BLaER1 treated with 17β-estradiol and CSF1 and Interleukin-3, amounts not matched to agents 10 nM and 100 nM (cell line): ENCODE data around the gene GPHA2.

ENCODE experiments used
- H3K27ac ChIP-seq, 11 experiments: shearing (Covaris generic); formaldehyde crosslinking; 2 replicates each; pipeline ENCODE4 v1.8.1; 2022
- H3K27me3 ChIP-seq, 11 experiments: shearing (Covaris generic); formaldehyde crosslinking; 2 replicates each; pipeline ENCODE4 v1.8.1; 2022
- H3K36me3 ChIP-seq, 11 experiments: shearing (Covaris generic); formaldehyde crosslinking; 2 replicates each; pipeline ENCODE4 v1.8.1; 2022
- H3K4me1 ChIP-seq, 10 experiments: shearing (Covaris generic); formaldehyde crosslinking; 2 replicates each; pipeline ENCODE4 v1.8.1; 2022
- H3K4me2 ChIP-seq, 11 experiments: shearing (Covaris generic); formaldehyde crosslinking; 2 replicates each; pipeline ENCODE4 v1.8.1; 2022
- H3K4me3 ChIP-seq, 10 experiments: shearing (Covaris generic); formaldehyde crosslinking; 2 replicates each; pipeline ENCODE4 v1.8.1; 2022
- H3K9ac ChIP-seq, 11 experiments: shearing (Covaris generic); formaldehyde crosslinking; 2 replicates each; pipeline ENCODE4 v1.8.1; 2022
- H3K9me3 ChIP-seq, 11 experiments: shearing (Covaris generic); formaldehyde crosslinking; replicated peaks in 1 of 11; 2 replicates each; pipeline ENCODE4 v1.8.1; 2022
- H4K20me1 ChIP-seq, 11 experiments: shearing (Covaris generic); formaldehyde crosslinking; 2 replicates each; pipeline ENCODE4 v1.8.1; 2022
- Cebpa-rat ChIP-seq, 11 experiments: shearing (Covaris generic); IDR thresholded peaks; 2 replicates each; pipeline ENCODE4 v1.8.1; 2022

Gene GPHA2

DNA sequence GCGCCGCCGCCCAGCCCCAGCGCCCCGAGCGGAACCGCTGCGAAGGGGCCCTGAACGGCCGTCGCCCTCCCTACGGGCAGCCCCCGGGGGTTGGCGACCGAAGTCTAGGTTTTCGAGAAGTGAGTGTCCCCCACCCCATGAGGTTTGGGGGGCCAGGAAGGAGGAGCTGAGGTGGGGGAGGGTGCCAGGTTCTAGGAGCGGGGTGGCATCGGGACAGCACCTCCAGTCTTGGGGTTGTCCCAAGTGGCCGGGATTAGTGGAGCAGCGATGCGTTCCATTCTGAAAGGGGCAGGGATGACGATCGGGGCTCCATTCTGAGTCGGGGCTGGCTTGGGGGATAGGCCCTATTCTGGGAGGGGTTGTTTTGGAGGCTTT lies 10.8 kb downstream of the GPHA2 start:
- Histone ChIP-seq H3K9ac (peak overlapping the region; percentile 65 to 85 (median 82)), H3K36me3 (peaks cover 0 to 33% (median 5%) of the 10 kb centered on the region in 11 experiments; a peak in 12 of 22 replicates), H3K4me1 (peaks cover 33 to 61% (median 48%) of the 10 kb centered on the region in 10 experiments), H3K4me3 (peak overlapping the region; percentile 74 to 94 (median 78)), H4K20me1 (peaks cover 0 to 14% (median 0%) of the 10 kb centered on the region in 11 experiments; a peak in 6 of 22 replicates), H3K27ac (peak overlapping the region; percentile 76 to 90 (median 82); a peak in 20 of 22 replicates), H3K9me3 (no peaks in the 10 kb centered on the region), H3K4me2 (peak overlapping the region; percentile 85 to 100 (median 99)), H3K27me3 (peaks cover 0 to 7% (median 0%) of the 10 kb centered on the region in 11 experiments; a peak in 5 of 22 replicates)
- TF ChIP-seq Cebpa-rat (IDR thresholded peaks at IDR 0.05) = no peak

DNA sequence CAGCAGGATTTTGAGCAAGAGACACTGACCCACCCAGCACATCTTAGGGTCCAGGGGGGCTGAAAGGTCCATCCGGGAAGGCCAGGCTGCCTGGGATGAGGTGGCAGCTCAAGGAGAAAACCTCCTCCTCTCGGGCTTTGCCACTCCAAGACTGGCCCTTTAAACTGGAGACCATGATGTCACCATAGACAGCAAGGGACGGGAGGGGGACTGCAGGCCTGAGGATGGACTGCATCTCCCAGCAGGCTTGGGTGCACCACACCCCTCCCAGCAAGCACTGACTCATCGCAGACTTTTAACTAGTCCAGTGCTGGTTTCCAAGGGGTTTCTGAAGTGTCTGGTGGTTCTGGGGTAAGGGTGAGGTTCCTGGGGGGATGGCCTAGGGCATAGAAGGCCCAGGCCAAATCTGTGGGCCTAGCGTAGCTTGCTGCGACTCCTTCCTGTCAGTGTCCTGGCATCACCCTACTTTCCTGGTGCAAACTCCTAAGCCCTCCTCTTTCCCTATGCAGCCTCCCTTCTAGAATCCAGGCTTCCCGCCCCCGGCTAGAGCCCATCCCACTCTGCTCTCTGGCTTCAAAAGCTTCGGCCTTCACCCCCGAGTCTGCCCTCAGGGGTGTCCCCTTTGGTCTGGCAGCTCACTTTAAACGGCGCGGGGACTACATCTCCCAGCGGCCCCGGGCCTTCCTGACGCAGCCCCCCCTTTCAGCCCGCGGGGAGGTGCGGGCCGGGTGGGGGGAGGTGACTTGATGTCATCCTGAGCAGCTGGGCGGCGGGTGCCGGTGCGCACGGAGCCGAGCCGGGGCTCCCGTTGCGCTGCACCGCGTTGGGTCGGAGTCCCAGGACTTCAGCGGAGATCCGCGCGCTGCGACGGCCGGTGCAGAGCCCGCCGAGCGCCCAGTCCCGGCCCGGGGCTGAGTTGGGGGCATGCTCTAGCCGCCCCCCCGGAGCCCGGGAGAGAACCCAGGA lies 11.5 kb downstream of the GPHA2 start, which contains the start of gene PPP2R5B:
PPP2R5B (plus strand) TSS at position 746 of the 966 bp plus-strand sequence. CDS start 1,046 bp downstream, outside the sequence.
- Histone ChIP-seq H3K9ac (peak within 1 kb of the TSS; percentile 65 to 85 (median 82)), H3K36me3 (peaks cover 0 to 26% (median 3%) of the 10 kb centered on the region in 11 experiments; a peak in 11 of 22 replicates), H3K27me3 (peaks cover 0 to 7% (median 0%) of the 10 kb centered on the region in 11 experiments; a peak in 5 of 22 replicates), H3K9me3 (no peaks in the 10 kb centered on the region), H3K4me1 (peaks cover 39 to 67% (median 55%) of the 10 kb centered on the region in 10 experiments), H3K4me3 (peak within 1 kb of the TSS; percentile 74 to 94 (median 78)), H4K20me1 (peaks cover 0 to 14% (median 0%) of the 10 kb centered on the region in 11 experiments; a peak in 6 of 22 replicates), H3K4me2 (peak within 1 kb of the TSS; percentile 85 to 100 (median 99)), H3K27ac (peak within 1 kb of the TSS; percentile 76 to 90 (median 82))
- no peak for TF ChIP-seq Cebpa-rat (IDR thresholded peaks at IDR 0.05)

- H3K4me3 ChIP-seq = no peak overlapping the region; a peak in 1 of 20 replicates
- peak overlapping the region; percentile 85 to 100 (median 99); a peak in 20 of 22 replicates for H3K4me2 ChIP-seq
- H3K9me3 ChIP-seq = no peaks in the 10 kb centered on the region
- H3K27ac ChIP-seq = peak overlapping the region in 3 of 11 experiments; percentile 80 to 90 (median 90); a peak in 2 of 22 replicates
- H3K36me3 ChIP-seq = peaks cover 0 to 16% (median 0%) of the 10 kb centered on the region in 11 experiments; a peak in 9 of 22 replicates
- peaks cover 0 to 7% (median 0%) of the 10 kb centered on the region in 11 experiments; a peak in 5 of 22 replicates for H3K27me3 ChIP-seq
- peaks cover 49 to 77% (median 65%) of the 10 kb centered on the region in 10 experiments for H3K4me1 ChIP-seq
- peaks cover 0 to 14% (median 0%) of the 10 kb centered on the region in 11 experiments; a peak in 6 of 22 replicates for H4K20me1 ChIP-seq
- no peak for TF ChIP-seq Cebpa-rat (IDR thresholded peaks at IDR 0.05)
- peak overlapping the region in 5 of 11 experiments; percentile 65 to 85 (median 79); a peak in 2 of 22 replicates for H3K9ac ChIP-seq
Observed at GRCh38 chr11:64923151-64923661, 12.5 kb downstream of the GPHA2 start.

DNA sequence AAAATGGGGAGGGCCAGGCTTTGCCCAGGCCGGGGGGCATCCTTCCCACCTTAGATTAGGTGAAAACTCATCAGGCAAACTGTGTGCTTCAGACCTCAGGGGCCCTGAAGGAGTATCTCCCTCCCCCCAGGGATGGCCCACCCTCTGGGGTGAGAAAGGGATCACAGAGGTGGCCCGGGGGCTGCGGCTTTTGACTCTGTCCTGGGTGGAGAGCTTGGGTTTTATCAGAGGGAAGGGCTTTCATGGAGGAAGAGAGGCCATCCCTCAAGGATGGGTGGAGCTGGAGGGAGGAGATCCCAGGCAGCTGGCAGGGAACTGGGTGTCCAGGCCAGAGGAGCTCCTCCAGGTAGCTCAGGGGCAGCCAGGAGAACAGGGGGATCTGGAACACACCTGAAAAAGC lies 14.3 kb downstream of the GPHA2 start:
- Histone ChIP-seq H3K36me3 (no peaks in the 10 kb centered on the region; a peak in 1 of 22 replicates), H3K27me3 (peaks cover 0 to 7% (median 0%) of the 10 kb centered on the region in 11 experiments; a peak in 5 of 22 replicates), H3K27ac (peak overlapping the region in 2 of 11 experiments; percentile 29 to 32; a peak in 3 of 22 replicates), H3K9me3 (no peaks in the 10 kb centered on the region), H3K4me3 (no peak overlapping the region), H4K20me1 (peaks cover 0 to 7% (median 0%) of the 10 kb centered on the region in 11 experiments; a peak in 7 of 22 replicates), H3K9ac (peak overlapping the region in 1 of 11 experiments; percentile 9; a peak in 1 of 22 replicates), H3K4me1 (peaks cover 56 to 88% (median 73%) of the 10 kb centered on the region in 10 experiments), H3K4me2 (peak overlapping the region in 9 of 11 experiments; percentile 80 to 97 (median 87); a peak in 14 of 22 replicates)
- TF ChIP-seq Cebpa-rat (IDR thresholded peaks at IDR 0.05) = no peak

DNA sequence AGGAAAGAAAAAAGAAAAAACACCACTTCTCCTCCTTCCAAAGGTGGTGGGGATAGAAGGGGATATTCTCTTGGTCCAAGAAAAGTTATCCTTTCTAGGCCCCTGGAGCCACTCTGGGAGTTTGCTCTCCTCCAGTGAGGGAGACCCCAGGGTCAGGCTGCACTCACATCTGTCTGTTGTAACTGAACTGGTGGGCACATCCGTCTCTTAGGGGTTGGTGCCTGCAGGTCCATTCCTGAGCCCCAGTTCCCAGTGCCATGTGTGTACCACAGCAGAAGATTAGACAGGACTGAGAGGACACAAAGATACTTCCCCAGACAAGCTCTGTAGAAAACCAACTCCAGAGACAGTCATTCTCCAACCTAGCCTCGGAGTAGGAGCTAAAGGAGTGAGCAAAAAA lies 15.6 kb downstream of the GPHA2 start:
- Histone ChIP-seq H3K27ac (peak overlapping the region in 7 of 11 experiments; percentile 29 to 74 (median 49); a peak in 14 of 22 replicates), H3K9me3 (no peaks in the 10 kb centered on the region), H4K20me1 (peaks cover 0 to 15% (median 0%) of the 10 kb centered on the region in 11 experiments; a peak in 6 of 22 replicates), H3K36me3 (no peaks in the 10 kb centered on the region), H3K4me3 (peak overlapping the region in 4 of 10 experiments; percentile 1 to 34 (median 26); a peak in 5 of 20 replicates), H3K4me2 (peak overlapping the region; percentile 80 to 97 (median 87)), H3K9ac (peak overlapping the region in 10 of 11 experiments; percentile 1 to 76 (median 42); a peak in 16 of 22 replicates), H3K27me3 (peaks cover 0 to 3% (median 0%) of the 10 kb centered on the region in 11 experiments; a peak in 3 of 22 replicates), H3K4me1 (peaks cover 55 to 89% (median 74%) of the 10 kb centered on the region in 10 experiments)
- no peak for TF ChIP-seq Cebpa-rat (IDR thresholded peaks at IDR 0.05)

GRCh38 chr11:64919627-64920026 lies 16.1 kb downstream of the GPHA2 start:
- H3K4me1 ChIP-seq = peaks cover 55 to 84% (median 72%) of the 10 kb centered on the region in 10 experiments
- no peaks in the 10 kb centered on the region; a peak in 1 of 22 replicates for H3K27me3 ChIP-seq
- H3K27ac ChIP-seq = peak overlapping the region in 7 of 11 experiments; percentile 29 to 74 (median 49); a peak in 13 of 22 replicates
- TF ChIP-seq Cebpa-rat (IDR thresholded peaks at IDR 0.05) = no peak
- peak overlapping the region; percentile 80 to 97 (median 87) for H3K4me2 ChIP-seq
- peak overlapping the region in 3 of 10 experiments; percentile 11 to 34 (median 28); a peak in 3 of 20 replicates for H3K4me3 ChIP-seq
- peak overlapping the region in 9 of 11 experiments; percentile 1 to 76 (median 44); a peak in 14 of 22 replicates for H3K9ac ChIP-seq
- H3K9me3 ChIP-seq = no peaks in the 10 kb centered on the region
- H3K36me3 ChIP-seq = no peaks in the 10 kb centered on the region
- H4K20me1 ChIP-seq = peaks cover 0 to 15% (median 0%) of the 10 kb centered on the region in 11 experiments; a peak in 6 of 22 replicates

- Histone ChIP-seq H3K4me3 (peak overlapping the region; percentile 55 to 91 (median 71)), H3K36me3 (peaks cover 13 to 16% (median 15%) of the 10 kb centered on the region in 11 experiments), H3K27me3 (no peaks in the 10 kb centered on the region), H4K20me1 (peaks cover 0 to 18% (median 0%) of the 10 kb centered on the region in 11 experiments; a peak in 6 of 22 replicates), H3K4me1 (peaks cover 46 to 69% (median 58%) of the 10 kb centered on the region in 10 experiments), H3K9me3 (no peaks in the 10 kb centered on the region), H3K9ac (peak overlapping the region; percentile 52 to 87 (median 74)), H3K4me2 (peak overlapping the region; percentile 80 to 97 (median 87)), H3K27ac (peak overlapping the region; percentile 1 to 74 (median 57); a peak in 19 of 22 replicates)
- TF ChIP-seq Cebpa-rat (IDR thresholded peaks at IDR 0.05) = no peak
Observed at GRCh38 chr11:64918017-64918416, 17.7 kb downstream of the GPHA2 start.

DNA sequence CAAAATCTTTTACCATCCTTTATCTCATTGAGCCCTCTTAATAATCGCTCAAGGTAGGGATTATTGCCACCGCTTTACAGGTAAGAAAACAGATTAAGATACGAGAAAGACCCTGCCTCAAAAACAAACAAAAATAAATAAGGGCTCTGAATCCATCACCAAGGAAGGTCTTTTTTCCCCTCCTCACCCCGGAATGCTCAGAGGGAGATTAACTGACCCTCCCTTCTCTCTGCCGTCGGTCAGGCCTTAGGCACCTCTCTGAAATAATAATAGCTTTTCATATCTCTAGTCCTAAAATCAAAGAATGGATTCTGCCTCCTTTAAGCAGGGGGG lies 18.1 kb downstream of the GPHA2 start:
- no peak for TF ChIP-seq Cebpa-rat (IDR thresholded peaks at IDR 0.05)
- Histone ChIP-seq H3K27ac (peak overlapping the region; percentile 1 to 74 (median 57); a peak in 20 of 22 replicates), H4K20me1 (peaks cover 0 to 18% (median 0%) of the 10 kb centered on the region in 11 experiments; a peak in 6 of 22 replicates), H3K4me1 (peaks cover 46 to 65% (median 57%) of the 10 kb centered on the region in 10 experiments), H3K9me3 (no peaks in the 10 kb centered on the region), H3K27me3 (no peaks in the 10 kb centered on the region), H3K9ac (peak overlapping the region; percentile 52 to 87 (median 74)), H3K4me3 (peak overlapping the region; percentile 55 to 91 (median 71)), H3K36me3 (peaks cover 17 to 20% (median 19%) of the 10 kb centered on the region in 11 experiments), H3K4me2 (peak overlapping the region; percentile 80 to 97 (median 87))
